ENCODE results near the gene ARID1B.

DNA sequence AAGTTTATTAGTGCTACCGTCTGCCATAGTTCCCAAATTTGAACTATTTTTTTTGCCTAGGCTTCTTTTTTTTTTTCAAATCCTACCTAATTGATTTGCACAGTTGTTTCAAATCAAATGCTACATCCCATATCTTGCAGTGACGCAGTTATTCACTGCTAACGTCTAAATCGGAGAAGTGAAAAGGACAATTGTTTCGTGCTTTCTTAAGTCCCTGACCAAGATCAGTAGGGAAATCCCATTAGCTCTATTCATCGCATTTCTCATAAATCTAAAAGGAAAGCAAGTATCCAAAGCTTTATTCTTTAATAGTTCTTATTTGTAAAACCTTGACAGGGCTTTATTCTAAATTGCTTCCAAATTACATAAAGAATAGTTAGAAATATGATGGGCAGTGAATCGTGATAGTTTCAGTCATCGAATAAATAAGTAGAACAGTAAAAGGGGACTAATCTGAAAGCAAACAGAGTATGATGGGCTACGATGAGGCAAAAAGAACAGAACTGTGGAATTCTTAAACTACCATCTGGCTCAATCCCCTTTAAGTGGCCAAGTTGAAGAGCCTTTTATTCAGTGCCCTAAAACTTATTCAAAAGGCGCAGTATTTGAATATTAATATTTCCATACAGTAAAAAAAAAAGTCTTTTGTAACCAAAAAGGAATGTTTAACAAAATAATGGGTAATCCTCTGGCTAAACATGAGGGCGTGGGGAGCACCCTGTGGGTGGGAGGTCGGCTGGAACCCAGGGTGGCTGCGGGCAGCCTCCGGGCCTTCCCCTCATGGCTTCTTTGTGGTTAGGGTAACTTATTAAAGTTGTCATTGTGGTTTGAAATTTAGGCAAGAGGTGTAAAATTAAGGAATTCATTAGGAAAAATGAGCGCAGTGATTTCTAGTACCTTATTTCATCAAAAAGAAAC is 3.0 kb upstream of the ARID1B start:
- no peak for TF ChIP-seq MAZ (IDR thresholded peaks at IDR 0.05; ENCODE audit: borderline replicate concordance, low read depth, low read length)
- TF ChIP-seq, protein P1, sequence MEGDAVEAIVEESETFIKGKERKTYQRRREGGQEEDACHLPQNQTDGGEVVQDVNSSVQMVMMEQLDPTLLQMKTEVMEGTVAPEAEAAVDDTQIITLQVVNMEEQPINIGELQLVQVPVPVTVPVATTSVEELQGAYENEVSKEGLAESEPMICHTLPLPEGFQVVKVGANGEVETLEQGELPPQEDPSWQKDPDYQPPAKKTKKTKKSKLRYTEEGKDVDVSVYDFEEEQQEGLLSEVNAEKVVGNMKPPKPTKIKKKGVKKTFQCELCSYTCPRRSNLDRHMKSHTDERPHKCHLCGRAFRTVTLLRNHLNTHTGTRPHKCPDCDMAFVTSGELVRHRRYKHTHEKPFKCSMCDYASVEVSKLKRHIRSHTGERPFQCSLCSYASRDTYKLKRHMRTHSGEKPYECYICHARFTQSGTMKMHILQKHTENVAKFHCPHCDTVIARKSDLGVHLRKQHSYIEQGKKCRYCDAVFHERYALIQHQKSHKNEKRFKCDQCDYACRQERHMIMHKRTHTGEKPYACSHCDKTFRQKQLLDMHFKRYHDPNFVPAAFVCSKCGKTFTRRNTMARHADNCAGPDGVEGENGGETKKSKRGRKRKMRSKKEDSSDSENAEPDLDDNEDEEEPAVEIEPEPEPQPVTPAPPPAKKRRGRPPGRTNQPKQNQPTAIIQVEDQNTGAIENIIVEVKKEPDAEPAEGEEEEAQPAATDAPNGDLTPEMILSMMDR (conservative IDR thresholded peaks at IDR 0.05; ENCODE audit: low read depth, low read length) = no peak
- no peak for TF ChIP-seq POLR2A (IDR thresholded peaks at IDR 0.05; ENCODE audit: low read depth, low read length)
- no peak for TF ChIP-seq RAD21 (IDR thresholded peaks at IDR 0.05; ENCODE audit: low read length)

Data from IMR-90 (cell line).